NT2/D1 (cell line): Measurements from ENCODE around the gene CA9.
"Not testable (repeated sequence)": the region's sequence is repeated elsewhere in the genome, so short reads cannot be mapped to it uniquely, and the experiment has no call there.

Experiments used
- DNase-seq: peaks from one replicate; pipeline ENCODE4 v3.0.0-alpha.2; 2011; ENCODE audit warnings: low read depth, low spot score
- H3K27me3 ChIP-seq: 2 replicates; pipeline ENCODE4 v1.6.0; 2011; ENCODE audit warnings: mild to moderate bottlenecking; ENCODE audit not compliant: insufficient read length, insufficient read depth
- H3K36me3 ChIP-seq: 2 replicates; pipeline ENCODE4 v1.6.1; 2011; ENCODE audit warnings: mild to moderate bottlenecking, low read length, mixed read lengths; ENCODE audit not compliant: insufficient read depth, insufficient read length
- H3K4me1 ChIP-seq: 2 replicates; pipeline ENCODE4 v1.5.1; 2011; ENCODE audit not compliant: insufficient read depth, insufficient read length
- H3K4me3 ChIP-seq: 2 replicates; pipeline ENCODE4 v1.5.1; 2011; ENCODE audit warnings: low read depth; ENCODE audit not compliant: insufficient read length
- H3K9ac ChIP-seq: 2 replicates; pipeline ENCODE4 v1.6.0; 2011; ENCODE audit warnings: low read depth; ENCODE audit not compliant: insufficient read length
- H3K9me3 ChIP-seq: 2 replicates; pipeline ENCODE4 v1.5.1; 2011; ENCODE audit warnings: mild to moderate bottlenecking, low read length; ENCODE audit not compliant: insufficient read depth
- SUZ12 ChIP-seq: IDR thresholded peaks from 2 replicates; pipeline ENCODE4 v1.6.1; 2011; ENCODE audit not compliant: insufficient read length, insufficient read depth; ENCODE audit errors: extremely low read depth
- YY1 ChIP-seq: IDR thresholded peaks from 2 replicates; pipeline ENCODE4 v1.6.1; 2011; ENCODE audit not compliant: insufficient read length, insufficient read depth
- ZNF274 ChIP-seq: IDR thresholded peaks from 2 replicates; pipeline ENCODE4 v1.6.1; 2011; ENCODE audit warnings: mild to moderate bottlenecking, low read depth, low read length

CA9 gene

DNA sequence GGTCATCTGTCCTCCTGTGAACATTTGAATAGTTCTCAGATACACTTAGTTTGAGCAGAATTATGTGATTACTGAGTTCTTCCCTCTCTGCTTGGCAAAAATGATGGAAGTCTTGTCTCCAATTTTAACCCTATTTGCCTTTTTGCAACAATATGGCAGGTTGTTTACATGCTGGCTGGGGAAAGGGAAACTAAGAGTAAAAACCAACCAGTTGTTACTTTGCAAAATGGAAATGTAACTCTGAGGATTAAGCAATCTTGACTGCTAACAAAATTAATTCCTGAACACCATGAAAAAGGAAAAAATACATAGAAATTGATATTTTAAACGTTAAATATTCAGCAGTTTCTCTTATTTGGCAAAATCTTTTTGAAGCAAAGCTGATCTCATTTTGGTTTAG, 34.1 kb upstream of the CA9 start:
- DNase-seq = no peak
- Histone ChIP-seq H3K27me3 (no peaks in the 10 kb centered on the region), H3K9me3 (no peaks in the 10 kb centered on the region), H3K9ac (no peak overlapping the region), H3K36me3 (peaks cover 3% of the 10 kb centered on the region), H3K4me3 (no peak overlapping the region), H3K4me1 (no peaks in the 10 kb centered on the region)
- TF ChIP-seq SUZ12 (no peak), ZNF274 (no peak), YY1 (no peak)

DNA sequence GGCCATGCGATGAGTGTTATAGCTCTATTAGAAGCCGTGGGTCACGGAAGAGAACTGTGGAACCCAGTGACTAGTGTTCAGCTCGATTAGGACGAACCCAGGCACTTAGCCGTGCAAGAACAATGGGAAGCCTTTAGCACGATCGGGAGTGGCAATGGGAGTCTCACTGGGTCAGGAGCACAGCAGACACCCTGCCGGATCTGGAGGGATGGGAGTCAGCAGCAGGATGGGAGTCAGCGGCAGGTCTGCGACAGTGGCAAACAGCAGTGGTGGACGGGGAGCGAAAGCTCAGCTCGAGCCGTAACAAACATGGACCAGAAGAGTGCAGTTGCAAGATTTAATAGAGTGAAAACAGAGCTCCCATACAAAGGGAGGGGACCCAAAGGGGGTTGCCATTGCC, 33.3 kb upstream of the CA9 start:
- not testable (repeated sequence) for H3K36me3 ChIP-seq, H3K9ac ChIP-seq, DNase-seq, H3K9me3 ChIP-seq, H3K27me3 ChIP-seq, H3K4me1 ChIP-seq, H3K4me3 ChIP-seq

DNA sequence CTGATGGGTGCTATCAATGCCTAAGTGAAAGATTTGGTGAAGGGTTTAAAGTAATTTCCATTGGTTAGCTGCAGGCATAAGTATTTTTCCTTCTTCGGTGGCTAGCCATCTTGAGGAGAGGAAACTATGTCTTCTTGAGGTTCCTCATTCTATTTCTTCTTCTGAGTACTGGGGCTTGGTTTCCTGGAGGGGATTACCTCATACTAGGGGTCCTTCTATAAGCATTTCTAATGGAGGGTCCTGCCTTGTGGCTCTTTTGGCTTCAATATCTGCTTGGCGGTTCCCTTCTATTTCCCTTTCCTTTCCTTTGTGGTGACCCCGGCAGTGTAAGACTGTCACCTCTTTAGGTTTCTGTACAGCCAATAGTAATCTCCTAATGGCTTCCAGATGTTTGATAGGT, 32.2 kb upstream of the CA9 start:
- H3K4me1 ChIP-seq, H3K27me3 ChIP-seq, H3K4me3 ChIP-seq, H3K36me3 ChIP-seq, DNase-seq, H3K9ac ChIP-seq, H3K9me3 ChIP-seq: not testable (repeated sequence)

DNA sequence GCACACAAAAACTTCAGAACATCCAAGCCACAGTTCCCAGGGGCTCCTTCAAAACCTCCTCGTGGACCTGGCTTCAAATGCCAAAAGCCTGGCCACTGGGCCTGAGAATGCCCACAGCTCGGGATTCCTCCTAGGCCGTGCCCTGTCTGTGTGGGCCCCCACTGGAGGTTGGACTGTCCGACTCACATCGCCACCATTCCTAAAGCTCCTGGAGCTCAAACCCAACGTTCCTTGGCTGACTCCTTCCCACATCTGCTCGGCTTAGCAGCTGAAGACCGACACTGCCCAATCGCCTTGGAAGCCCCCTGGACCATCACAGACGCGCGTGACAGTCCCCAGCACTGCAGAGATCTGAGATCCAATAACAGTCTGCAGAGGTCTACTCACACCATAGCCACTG, 30.7 kb upstream of the CA9 start:
- Histone ChIP-seq H3K36me3 (peaks cover 3% of the 10 kb centered on the region), H3K4me1 (peaks cover 2% of the 10 kb centered on the region), H3K27me3 (peaks cover 12% of the 10 kb centered on the region), H3K9ac (no peak overlapping the region), H3K4me3 (no peak overlapping the region), H3K9me3 (no peaks in the 10 kb centered on the region)
- no peak for TF ChIP-seq YY1
- no peak for TF ChIP-seq SUZ12
- TF ChIP-seq ZNF274 = no peak
- no peak for DNase-seq

DNA sequence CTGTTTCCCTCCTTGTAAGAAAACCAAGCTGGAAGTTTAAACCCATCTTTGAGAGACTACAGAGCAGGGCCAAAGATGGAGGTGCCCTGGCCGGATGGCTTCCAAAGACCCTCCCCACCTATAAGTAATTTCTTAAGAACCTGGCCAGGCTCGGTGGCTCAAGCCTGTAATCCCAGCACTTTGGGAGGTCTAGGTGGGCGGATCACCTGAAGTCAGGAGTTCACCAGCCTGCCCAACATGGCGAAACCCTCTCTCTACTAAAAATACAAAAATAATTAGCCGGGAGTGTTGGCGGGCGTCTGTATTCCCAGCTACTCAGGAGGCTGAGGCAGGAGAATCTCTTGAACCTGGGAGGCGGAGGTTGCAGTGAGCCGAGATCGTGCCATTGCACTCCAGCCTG, 28.0 kb upstream of the CA9 start:
- DNase-seq, H3K9me3 ChIP-seq, H3K36me3 ChIP-seq: not testable (repeated sequence)
- Histone ChIP-seq H3K4me3 (peak overlapping the region; percentile 71), H3K9ac (peak overlapping the region; percentile 88), H3K4me1 (peaks cover 17% of the 10 kb centered on the region), H3K27me3 (peaks cover 18% of the 10 kb centered on the region)

DNA sequence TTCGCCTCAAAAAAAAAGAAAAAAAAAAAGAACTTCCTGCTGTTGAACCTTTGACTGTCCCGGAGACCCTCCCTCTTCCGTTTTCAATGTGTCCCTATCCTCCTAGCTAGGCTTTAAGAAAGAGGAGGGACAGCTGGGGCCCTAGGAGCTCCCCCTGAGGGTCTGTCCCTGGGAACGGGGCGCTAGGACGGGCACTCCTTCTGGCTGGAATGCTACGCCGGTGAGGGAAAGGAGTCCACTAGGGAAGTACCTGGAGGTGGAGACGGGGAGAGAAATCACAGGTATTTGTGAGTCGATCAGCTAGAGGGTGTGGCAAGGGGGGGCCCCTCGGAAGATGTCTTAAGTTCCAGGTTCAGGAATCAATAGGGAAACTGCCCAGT, 27.6 kb upstream of the CA9 start:
- peak; percentile 55 for DNase-seq
- TF ChIP-seq YY1 (no peak), SUZ12 (no peak)
- Histone ChIP-seq H3K4me1 (peaks cover 20% of the 10 kb centered on the region), H3K27me3 (peaks cover 18% of the 10 kb centered on the region), H3K9me3 (no peaks in the 10 kb centered on the region), H3K9ac (peak overlapping the region; percentile 88), H3K36me3 (peaks cover 3% of the 10 kb centered on the region), H3K4me3 (peak overlapping the region; percentile 71)

DNA sequence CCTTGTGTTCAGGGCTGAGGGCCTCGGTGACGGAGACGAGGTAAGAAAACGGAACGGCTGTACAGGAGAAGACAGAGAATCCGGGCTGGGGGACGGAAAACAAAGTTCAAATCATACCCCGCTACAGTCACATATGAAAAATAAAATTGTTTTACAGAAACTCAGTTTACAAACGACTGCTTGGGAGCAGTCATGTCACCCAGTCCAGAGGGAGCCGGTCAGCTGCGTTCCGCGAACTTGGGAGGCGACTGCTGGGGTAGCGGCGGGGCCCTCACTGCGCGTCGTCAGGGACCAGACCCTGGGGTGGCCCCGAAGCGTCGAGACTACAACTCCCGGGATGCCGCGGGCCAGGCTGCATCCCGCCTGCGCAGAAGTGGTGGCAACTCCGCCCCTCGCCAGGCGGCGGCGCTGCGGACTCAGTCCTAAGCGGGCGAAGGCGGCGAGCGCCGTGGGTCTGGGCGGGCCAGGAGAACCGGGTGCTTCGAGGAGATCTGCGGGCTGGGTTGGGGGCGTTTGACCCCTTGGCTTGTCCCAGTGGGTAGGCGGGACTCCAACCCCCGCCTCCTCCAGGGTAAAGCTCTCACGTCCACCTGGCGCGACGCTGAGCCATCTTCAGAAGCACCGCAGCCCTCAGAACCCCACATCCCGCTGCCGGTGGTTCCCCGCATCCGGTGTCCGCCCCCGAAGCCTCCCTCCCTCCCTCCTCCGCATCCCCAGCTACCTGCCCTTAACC, 27.0 kb upstream of the CA9 start:
- Histone ChIP-seq H3K9me3 (no peaks in the 10 kb centered on the region), H3K9ac (peak overlapping the region; percentile 88), H3K36me3 (peaks cover 3% of the 10 kb centered on the region), H3K27me3 (peaks cover 18% of the 10 kb centered on the region), H3K4me3 (peak overlapping the region; percentile 71), H3K4me1 (peaks cover 20% of the 10 kb centered on the region)
- DNase-seq = peak; percentile 84
- TF ChIP-seq YY1 (no peak), SUZ12 (no peak)

DNA sequence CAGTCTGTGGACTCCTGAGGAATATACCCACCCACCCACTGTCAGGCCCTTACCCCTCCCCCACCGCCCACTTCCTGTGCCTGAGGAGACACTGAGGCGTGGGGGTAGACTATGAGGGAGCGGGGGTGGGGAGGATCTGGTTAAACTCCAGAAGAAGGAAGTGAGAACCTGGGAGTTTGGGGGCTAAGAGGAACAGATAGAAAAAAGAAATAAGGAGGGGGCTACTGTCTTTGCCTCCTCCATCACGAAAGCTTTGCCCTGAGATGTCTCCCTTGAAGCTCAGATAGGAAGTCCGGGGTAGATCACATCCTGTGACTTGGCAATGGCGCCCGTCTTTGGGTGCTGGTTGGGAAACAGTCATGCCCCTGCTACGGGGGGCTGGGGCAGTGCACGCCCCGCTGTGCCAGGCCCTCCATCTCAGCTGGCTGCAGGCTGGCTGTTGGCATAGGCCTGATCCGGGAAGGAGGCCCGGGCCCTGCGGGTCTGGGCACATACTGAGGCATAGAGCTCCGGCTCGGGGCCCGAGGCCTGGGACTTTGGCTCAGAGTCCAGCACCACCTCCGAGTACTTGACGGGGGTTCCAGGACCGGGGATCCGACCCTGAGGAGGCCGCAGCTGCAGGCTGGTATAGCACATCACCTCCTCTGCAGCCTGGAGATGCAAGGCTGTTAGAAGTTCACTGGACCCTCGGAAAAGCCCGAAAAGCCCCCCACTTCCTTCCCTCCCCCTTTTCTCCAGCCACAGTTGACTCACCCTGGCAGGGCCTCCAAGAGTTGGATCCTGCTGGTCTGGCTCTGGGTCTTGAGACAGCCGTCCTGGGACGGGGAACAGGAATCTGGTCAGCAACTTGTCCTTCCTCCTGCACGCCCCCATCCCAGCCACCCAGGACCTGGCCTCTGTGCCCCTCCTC, 24.0 kb upstream of the CA9 start:
- H3K4me3 ChIP-seq = no peak overlapping the region
- DNase-seq = no peak
- H3K9me3 ChIP-seq = no peaks in the 10 kb centered on the region
- no peaks in the 10 kb centered on the region for H3K36me3 ChIP-seq
- H3K27me3 ChIP-seq = peaks cover 18% of the 10 kb centered on the region
- H3K4me1 ChIP-seq = peaks cover 24% of the 10 kb centered on the region
- H3K9ac ChIP-seq = peak overlapping the region; percentile 44
- TF ChIP-seq YY1 = no peak
- TF ChIP-seq SUZ12 = no peak
- TF ChIP-seq ZNF274 = no peak
